NCI-H524 treated with DMSO at 0.1 percent for 48 hours (cell line): ENCODE results near the gene G6PC1.
"Not testable (repeated sequence)": the region's sequence is repeated elsewhere in the genome, so short reads cannot be mapped to it uniquely, and the experiment has no call there.

Experiments used
- DNase-seq: peaks from one replicate; lab custom pipeline; 2025; lab: John Stamatoyannopoulos, UW

Gene G6PC1

GRCh38 chr17:42873932-42874695 is 26.5 kb upstream of the G6PC1 start:
- DNase-seq: not testable (repeated sequence)

DNA sequence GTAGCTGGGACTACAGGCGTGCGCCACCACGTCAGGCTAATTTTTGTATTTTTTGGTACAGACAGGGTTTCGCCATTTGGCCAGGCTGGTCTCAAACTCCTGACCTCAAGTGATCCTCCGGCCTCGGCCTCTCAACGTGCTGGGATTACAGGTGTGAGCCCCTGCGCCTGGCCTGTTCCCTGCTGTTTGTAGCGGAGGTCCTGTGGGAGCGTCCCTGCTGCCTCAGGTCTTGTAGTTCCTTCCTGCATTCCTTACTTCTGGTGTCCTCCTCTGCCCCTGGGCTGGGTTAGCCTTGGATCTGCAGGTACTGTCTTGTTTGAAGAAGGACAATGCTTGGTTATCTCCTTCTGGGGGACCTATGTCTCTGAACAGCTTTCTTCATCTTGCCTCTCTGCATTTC is 23.6 kb upstream of the G6PC1 start:
- DNase-seq: no peak

DNA sequence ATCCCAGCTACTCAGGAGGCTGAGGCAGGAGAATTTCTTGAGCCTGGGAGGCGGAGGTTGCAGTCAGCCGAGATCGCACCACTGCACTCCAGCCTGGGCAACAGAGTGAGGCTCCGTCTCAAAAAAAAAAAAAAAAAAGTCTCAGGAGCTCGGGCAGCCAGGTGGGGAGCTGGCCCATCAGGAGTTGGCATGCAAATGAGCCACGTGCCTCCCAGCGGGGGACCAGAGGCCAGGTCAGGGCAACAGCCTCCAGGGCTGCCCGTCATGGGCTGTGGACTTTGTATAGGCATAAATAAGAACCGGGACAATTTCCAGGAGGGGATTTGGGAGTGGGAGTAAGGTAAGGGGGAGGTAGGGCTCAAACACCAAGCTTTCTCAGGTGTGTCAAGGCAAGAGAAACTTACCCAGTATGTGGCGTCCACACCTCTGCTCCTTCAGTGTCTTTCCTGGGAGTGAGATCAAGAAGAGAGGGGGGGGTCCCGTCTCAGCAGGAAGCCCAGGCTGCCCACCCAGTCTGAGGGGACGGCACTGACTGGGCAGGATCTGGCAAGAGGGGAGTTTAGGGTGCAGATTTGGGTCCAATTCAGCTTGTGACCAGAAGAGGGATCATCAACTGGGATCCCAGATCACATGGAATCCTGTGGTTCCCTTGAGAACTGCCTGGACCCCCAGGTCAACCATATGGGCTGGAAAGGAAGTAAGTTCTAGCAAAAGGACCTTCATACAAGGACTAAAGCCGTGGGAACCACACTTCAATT is 22.3 kb upstream of the G6PC1 start:
- DNase-seq: no peak

DNA sequence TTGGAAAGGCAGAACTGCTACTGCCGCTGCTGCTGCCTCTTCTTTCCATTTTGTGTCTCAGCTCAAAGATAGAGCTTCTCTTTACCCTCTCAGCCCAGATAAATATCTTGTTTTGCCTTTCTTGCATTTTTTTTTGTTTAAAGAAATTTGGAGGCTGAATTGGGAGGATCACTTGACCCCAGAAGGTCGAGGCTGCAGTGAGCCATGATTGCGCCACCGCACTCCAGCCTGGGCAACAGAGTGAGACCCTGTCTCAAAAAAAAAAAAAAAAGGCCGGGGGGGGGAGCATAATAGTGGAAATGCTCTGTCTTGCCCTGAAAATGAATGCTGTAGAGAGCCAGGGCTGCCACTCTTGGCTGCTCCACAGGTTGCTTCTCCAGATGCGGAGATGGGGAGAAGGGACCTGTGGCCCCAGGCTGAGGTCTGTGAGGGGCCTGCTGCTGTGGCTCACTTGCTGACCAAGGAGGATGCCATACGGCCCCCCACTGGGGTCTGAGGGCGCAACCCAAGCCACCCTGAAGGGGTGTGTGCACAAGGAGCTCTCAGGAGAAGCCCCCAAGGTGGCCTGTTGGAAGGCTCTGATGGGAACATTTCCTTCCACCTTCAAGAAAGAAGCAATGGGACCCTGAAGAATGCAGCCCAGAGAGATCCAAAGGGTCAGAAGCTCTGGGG is 21.5 kb upstream of the G6PC1 start:
- DNase-seq: no peak

DNA sequence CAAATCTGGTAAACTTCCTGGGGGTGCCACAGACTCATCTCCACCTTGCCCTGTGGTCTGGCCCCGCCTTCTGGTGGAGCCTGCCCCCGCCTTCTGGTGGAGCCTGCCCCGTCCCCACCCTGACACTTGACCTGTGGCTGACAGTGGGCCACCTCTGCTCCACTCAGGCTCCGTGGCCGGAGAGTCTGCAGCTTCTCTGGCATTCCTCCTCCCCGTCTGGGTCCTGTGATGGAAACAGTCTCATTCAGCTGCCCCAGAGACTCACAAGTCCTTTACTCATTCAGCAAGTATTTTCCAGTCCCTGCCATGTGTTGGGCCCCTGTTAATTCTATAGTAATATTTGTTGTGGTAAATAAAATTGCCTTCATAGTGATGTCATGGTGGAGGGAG is 21.0 kb upstream of the G6PC1 start:
- no peak for DNase-seq

DNA sequence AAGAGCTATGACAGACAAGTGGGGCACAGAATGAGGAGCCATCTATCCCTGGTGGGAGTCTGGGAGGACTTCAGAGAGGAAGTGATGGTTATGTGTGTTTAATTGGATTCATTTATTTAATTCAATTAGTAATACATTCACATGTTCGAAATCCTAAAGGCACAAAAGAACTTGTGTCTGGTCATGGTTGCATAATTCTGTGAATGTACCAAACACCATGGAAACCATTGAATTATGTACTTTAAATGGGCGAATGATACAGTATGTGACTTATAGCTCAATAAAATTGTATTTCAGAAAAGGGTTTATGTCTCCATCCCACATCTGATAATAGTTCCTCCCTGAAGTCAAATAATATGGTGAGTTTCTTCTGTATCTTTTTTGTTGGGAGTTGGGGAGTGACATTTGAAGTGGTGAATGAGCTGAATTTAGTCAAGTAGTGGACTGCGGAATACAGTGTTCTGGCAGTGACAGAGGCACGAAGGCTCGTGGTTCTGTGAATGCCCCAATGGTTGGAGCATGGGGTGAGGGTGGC is 19.8 kb upstream of the G6PC1 start:
- DNase-seq: no peak

DNA sequence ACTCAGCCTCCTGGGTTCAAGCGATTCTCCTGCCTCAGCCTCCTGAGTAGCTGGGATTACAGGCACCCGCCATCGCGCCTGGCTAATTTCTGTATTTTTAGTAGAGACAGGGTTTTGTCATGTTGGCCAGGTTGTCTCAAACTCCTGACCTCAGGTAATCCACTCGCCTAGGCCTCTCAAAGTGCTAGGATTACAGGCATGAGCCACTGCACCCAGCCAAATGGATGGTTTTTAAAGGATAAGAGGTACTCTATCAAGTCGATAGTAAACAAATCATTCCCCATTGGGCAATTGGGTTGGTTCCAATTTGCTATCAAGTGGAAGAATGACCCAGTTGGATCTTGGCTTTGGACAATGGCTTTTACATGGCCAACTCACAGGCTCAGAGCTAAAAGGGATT is 18.9 kb upstream of the G6PC1 start:
- DNase-seq: not testable (repeated sequence)

DNA sequence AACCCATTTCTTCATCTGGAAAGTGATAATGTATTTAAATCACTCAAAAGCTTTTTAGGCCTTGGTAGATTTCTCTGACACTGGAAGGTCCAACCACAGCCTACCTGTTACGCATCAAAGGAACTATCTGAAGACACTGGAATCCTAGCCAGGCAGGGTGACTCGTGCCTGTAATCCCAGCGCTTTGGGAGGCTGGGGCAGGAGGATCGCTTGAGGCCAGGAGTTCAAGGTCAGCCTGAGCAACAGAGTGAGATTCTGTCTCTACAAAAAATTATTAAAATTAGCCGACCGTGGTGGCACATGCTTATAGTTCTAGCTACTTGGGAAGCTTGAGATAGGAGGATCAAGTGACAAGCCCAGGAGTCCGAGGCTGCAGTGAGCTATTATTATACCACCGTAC is 18.4 kb upstream of the G6PC1 start:
- no peak for DNase-seq

GRCh38 chr17:42883802-42884558 is 16.6 kb upstream of the G6PC1 start:
- DNase-seq: no peak

DNA sequence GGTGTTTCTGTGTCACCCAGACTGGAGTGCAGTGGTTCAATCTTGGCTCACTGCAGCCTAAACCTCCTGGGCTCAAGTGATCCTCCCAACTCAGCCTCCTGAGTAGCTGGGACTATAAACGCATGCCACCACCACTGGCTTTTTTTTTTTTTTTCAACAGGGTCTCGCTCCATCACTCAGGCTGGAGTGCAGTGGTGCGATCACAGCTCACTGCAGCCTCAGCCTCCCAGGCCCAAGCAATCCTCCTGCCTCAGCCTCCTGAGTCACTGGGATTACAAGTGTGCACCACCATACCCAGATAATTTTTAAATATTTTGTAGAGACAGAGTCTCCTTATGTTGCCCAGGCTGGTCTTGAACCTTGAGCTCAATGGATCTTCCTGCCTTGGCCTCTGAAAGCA is 14.8 kb upstream of the G6PC1 start:
- DNase-seq: not testable (repeated sequence)

- DNase-seq: no peak
Observed at GRCh38 chr17:42886283-42887176, 14.1 kb upstream of the G6PC1 start.

DNA sequence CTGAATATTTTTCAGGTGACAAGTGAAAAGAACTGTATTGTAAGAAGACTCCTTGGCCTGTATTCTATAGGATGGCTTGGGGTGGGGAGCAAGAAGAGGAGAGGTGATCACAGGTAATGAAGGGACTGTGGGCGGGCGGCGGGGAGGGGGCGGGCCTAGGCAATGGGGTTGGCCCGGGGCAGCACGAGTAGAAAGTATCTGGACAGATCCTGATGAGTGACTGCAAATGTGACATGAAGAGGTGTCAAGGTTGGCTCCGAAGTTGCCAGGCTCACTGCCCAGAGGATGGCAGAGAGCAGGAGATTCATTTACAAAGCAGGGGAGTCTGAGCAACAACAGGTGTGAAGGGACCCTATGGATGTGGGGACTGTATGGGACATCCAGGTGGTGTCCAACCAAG is 10.8 kb upstream of the G6PC1 start:
- DNase-seq: no peak

DNA sequence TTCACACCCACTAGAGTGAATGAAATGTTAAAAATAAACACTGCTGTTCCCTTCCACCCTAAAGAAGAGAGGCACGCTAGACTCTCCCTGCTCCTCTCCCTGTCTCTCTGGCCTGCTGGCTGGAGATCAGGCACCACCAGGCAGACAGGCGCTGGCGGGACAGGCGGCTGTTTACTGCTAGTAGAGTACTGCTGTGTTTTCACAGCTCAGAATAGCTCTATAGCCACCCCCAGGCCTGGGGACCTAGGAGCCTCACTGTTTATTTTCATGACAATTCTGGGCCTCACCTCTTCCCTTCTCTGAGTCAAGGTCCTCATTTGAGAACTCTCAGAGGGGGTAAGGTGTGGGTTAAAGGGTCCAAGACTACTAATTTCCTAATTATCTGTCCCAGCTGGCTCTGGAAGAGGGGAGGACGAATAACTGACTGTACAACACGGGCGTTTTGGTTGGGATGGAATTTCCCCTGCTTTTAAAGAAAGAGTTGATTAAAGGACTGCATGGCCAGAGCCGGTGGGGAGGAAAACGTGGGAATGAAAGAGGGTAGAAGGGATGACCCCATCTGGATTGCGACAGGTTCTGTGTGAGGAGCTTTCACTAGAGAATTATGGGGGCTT is 9.0 kb upstream of the G6PC1 start:
- no peak for DNase-seq

GRCh38 chr17:42893359-42893758 is 7.2 kb upstream of the G6PC1 start:
- DNase-seq: no peak

GRCh38 chr17:42894283-42895184 is 6.1 kb upstream of the G6PC1 start:
- DNase-seq: no peak

DNA sequence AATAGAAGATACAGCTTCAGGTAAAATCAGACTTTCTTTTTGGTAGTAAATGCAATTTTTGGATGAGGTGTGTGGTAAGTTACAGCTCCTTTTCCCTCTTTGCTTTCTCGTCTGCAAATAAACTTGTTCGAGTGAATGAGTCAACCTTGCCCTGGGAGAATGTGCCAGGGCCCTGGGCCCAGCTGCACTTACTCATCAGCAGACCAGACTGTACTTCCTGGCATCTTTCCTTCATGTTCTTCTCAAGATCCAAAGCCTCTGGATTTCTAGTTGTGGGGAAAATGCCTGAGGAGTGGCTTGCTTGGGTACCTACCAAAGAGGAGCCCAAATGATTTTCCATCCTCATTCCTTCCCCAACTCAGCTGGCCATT is 5.4 kb upstream of the G6PC1 start:
- DNase-seq: no peak

DNA sequence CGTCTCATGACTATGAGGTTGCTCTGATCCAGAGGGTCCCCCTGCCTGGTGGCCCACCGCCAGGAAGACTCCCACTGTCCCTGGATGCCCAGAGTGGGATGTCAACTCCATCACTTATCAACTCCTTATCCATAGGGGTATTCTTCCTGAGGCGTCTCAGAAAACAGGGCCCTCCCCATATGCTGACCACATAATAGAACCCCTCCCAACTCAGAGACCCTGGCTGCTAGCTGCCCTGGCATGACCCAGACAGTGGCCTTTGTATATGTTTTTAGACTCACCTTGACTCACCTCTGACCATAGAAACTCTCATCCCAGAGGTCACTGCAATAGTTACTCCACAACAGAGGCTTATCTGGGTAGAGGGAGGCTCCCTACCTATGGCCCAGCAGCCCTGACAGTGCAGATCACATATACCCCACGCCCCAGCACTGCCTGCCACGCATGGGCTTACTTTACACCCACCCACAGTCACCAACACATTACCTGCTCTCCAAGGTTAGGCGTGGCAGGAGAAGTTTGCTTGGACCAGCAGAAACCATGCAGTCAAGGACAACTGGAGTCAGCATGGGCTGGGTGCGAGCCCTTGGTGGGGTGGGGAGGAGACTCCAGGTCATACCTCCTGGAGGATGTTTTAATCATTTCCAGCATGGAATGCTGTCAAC is 2.3 kb upstream of the G6PC1 start:
- DNase-seq: no peak

- DNase-seq: not testable (repeated sequence)
Observed at GRCh38 chr17:42899981-42900380, 618 bp upstream of the G6PC1 start.
